Coronary artery (tissue), 2 donors: Measurements from ENCODE around the gene DISP3.

Source experiments
- DNase-seq: peaks from one replicate; pipeline ENCODE4 v3.0.0-alpha.2; 2017; ENCODE audit warnings: low spot score
- H3K27ac ChIP-seq, 2 donors: fragments of 200-600 bp; sonication (generic); one replicate each; pipeline ENCODE4 v1.5.1; 2016 to 2019
- H3K4me3 ChIP-seq: fragments of 200-600 bp; sonication (generic); 2 replicates; pipeline ENCODE4 v1.5.1; 2016; ENCODE audit warnings: mild to moderate bottlenecking, moderate library complexity
- CTCF ChIP-seq: fragments of 200-600 bp; sonication (generic); IDR thresholded peaks from one replicate; pipeline ENCODE4 v1.5.1; 2019; ENCODE audit warnings: antibody characterized with exemption

DISP3 gene

GRCh38 chr1:11501906-11502485 lies 23.0 kb downstream of the DISP3 start:
- no peak for DNase-seq
- H3K4me3 ChIP-seq: peak overlapping the region; percentile 28
- TF ChIP-seq CTCF: no peak
- no peak overlapping the region for H3K27ac ChIP-seq

- Histone ChIP-seq H3K4me3 (no peak overlapping the region), H3K27ac (no peak overlapping the region)
- no peak for TF ChIP-seq CTCF
- no peak for DNase-seq
These were observed 23.6 kb downstream of the DISP3 start for GRCh38 chr1:11502516-11502915.

- no peak for TF ChIP-seq CTCF
- Histone ChIP-seq H3K27ac (no peak overlapping the region), H3K4me3 (no peak overlapping the region)
- DNase-seq: no peak
These were observed 25.6 kb downstream of the DISP3 start for GRCh38 chr1:11504599-11504998.

GRCh38 chr1:11505591-11506538 lies 26.9 kb downstream of the DISP3 start:
- no peak for DNase-seq
- no peak for TF ChIP-seq CTCF
- no peak overlapping the region for H3K4me3 ChIP-seq
- H3K27ac ChIP-seq: no peak overlapping the region

GRCh38 chr1:11507309-11507708 lies 28.4 kb downstream of the DISP3 start:
- no peak overlapping the region for H3K27ac ChIP-seq
- DNase-seq: no peak
- no peak overlapping the region for H3K4me3 ChIP-seq
- no peak for TF ChIP-seq CTCF

- Histone ChIP-seq H3K27ac (no peak overlapping the region), H3K4me3 (no peak overlapping the region)
- no peak for TF ChIP-seq CTCF
- no peak for DNase-seq
These were observed 34.7 kb downstream of the DISP3 start for GRCh38 chr1:11513681-11514080.

- no peak for DNase-seq
- Histone ChIP-seq H3K27ac (no peak overlapping the region), H3K4me3 (no peak overlapping the region)
- TF ChIP-seq CTCF: no peak
These were observed 35.4 kb downstream of the DISP3 start for GRCh38 chr1:11514366-11514765.
